K562 (cell line): ENCODE data around the gene ALK. TPM values are rescaled to one million over a fixed set of nuclear protein-coding genes. Genes with fewer than 3 reads are reported as not detected.

Source experiments
- ATAC-seq: fragments of 200-7000 bp; cut with Tn5 transposase; 3 replicates; pipeline ENCODE4 v1.9.1; 2020; ENCODE audit warnings: moderate library complexity
- BruUV-seq: library from RNA; stranded (reverse); fragments of 400-500 nt; replicated peaks from 2 replicates; lab custom pipeline; 2021; lab: Mats Ljungman, UMichigan
- CTCF ChIA-PET: fragments of 300-600 bp; formaldehyde crosslinking; extraction: SDS; loops from one replicate; lab custom pipeline; 2021; ENCODE audit warnings: low intra/inter-chr PET ratio; lab: Yijun Ruan, JAX
- POLR2A ChIA-PET: fragments of 300-600, 350-650 bp; sonication (Branson Sonifier 250); formaldehyde crosslinking; extraction: SDS; loops from one replicate; lab custom pipeline; 2021; ENCODE audit warnings: antibody characterized with exemption, inconsistent platforms; lab: Yijun Ruan, JAX
- DNase-seq, 4 experiments: peaks; one replicate each; pipeline versions ENCODE4 v3.0.0 to v3.0.0-alpha.2; 2011 to 2018; ENCODE audit warnings: low spot score in 3 of 4, mixed read lengths in 3 of 4; ENCODE audit errors: extremely low read depth in 1 of 4
- FAIRE-seq: peaks from 2 replicates; lab custom pipeline; 2011; peaks lifted over from hg19 to GRCh38; lab: Jason Lieb, UNC
- H2AFZ ChIP-seq: 2 replicates; pipeline ENCODE4 v1.6.0; 2011; ENCODE audit warnings: low read depth, low read length, control low read depth, inconsistent platforms
- H3K27ac ChIP-seq: fragments of 200-600 bp; 3 replicates; pipeline ENCODE4 v1.8.0; 2011; ENCODE audit warnings: low read depth, mild to moderate bottlenecking, control low read depth, inconsistent platforms, low read length, moderate library complexity, mixed read lengths; ENCODE audit errors: extremely low read depth
- H3K27me3 ChIP-seq, 2 experiments: fragments of 300-600 bp in 1 of 2; 2 replicates in 1 of 2; 3 replicates in 1 of 2; pipeline versions ENCODE4 v1.6.0 to v1.8.0; 2011; ENCODE audit warnings: inconsistent platforms in 2 of 2, low read length in 2 of 2, mild to moderate bottlenecking in 1 of 2, mixed read lengths in 1 of 2, moderate library complexity in 1 of 2; ENCODE audit not compliant: control insufficient read depth in 2 of 2, insufficient read depth in 2 of 2
- H3K36me3 ChIP-seq: fragments of 300-600 bp; 3 replicates; pipeline ENCODE4 v1.8.0; 2011; ENCODE audit warnings: mild to moderate bottlenecking, low read length, inconsistent platforms; ENCODE audit not compliant: control insufficient read depth, insufficient read depth
- H3K4me1 ChIP-seq, 2 experiments: fragments of 200-600 bp in 1 of 2; replicated peaks in 1 of 2; 2 replicates in 1 of 2; 3 replicates in 1 of 2; pipeline versions ENCODE4 v1.5.1 to v1.8.0; 2011; ENCODE audit warnings: inconsistent platforms in 2 of 2, low read length in 2 of 2, mild to moderate bottlenecking in 1 of 2, mixed read lengths in 1 of 2, moderate library complexity in 1 of 2; ENCODE audit not compliant: control insufficient read depth in 2 of 2, insufficient read depth in 2 of 2
- H3K4me2 ChIP-seq: 2 replicates; pipeline ENCODE4 v1.6.1; 2011; ENCODE audit warnings: low read length, control low read depth, inconsistent platforms, mixed read lengths; ENCODE audit not compliant: insufficient read depth
- H3K4me3 ChIP-seq: fragments of 200-600 bp; sonication (generic), shearing (Covaris generic); 2 replicates; pipeline ENCODE4 v1.5.1; 2016; ENCODE audit warnings: control low read depth, inconsistent platforms
- H3K79me2 ChIP-seq: fragments of 200-600 bp; 3 replicates; pipeline ENCODE4 v1.8.0; 2011; ENCODE audit warnings: low read length, inconsistent platforms; ENCODE audit not compliant: control insufficient read depth, insufficient read depth
- H3K9ac ChIP-seq, 2 experiments: 2 replicates each; pipeline versions ENCODE4 v1.6.0 to v1.6.1; 2011; ENCODE audit warnings: low read depth in 2 of 2, low read length in 2 of 2, control low read depth in 1 of 2, inconsistent platforms in 1 of 2, mild to moderate bottlenecking in 1 of 2, mixed read lengths in 1 of 2; ENCODE audit not compliant: insufficient read depth in 1 of 2
- H3K9me1 ChIP-seq: one replicate; pipeline ENCODE4 v1.6.0; 2011; ENCODE audit warnings: inconsistent platforms, mild to moderate bottlenecking, low read length, moderate library complexity; ENCODE audit not compliant: control insufficient read depth, insufficient read depth
- H3K9me3 ChIP-seq: replicated peaks from 2 replicates; pipeline ENCODE4 v1.5.1; 2011; ENCODE audit warnings: low read depth, low read length, inconsistent platforms; ENCODE audit not compliant: control insufficient read depth, insufficient read depth
- H4K20me1 ChIP-seq: replicated peaks from 2 replicates; pipeline ENCODE4 v1.6.1; 2011; ENCODE audit warnings: low read length, inconsistent platforms, mixed read lengths; ENCODE audit not compliant: control insufficient read depth, insufficient read depth
- NRF1 ChIP-seq, 2 experiments: fragments of 450-650 bp; IDR thresholded peaks in 1 of 2; conservative IDR thresholded peaks in 1 of 2; 2 replicates each; pipeline ENCODE4 v1.6.1; 2014; ENCODE audit warnings: mild to moderate bottlenecking in 2 of 2
- ZNF696 ChIP-seq: fragments of 250-450 bp; sonication (Bioruptor Pico); conservative IDR thresholded peaks from 2 replicates; pipeline ENCODE4 v1.4.0; 2020; ENCODE audit warnings: mild to moderate bottlenecking, moderate library complexity
- WGBS: fragments of 100-300 bp; shearing (Covaris generic); methylation state at CpG from one replicate; pipeline ENCODE4 v1.1.6; 2016; ENCODE audit warnings: low coverage, mixed read lengths; ENCODE audit not compliant: insufficient coverage; ENCODE audit errors: missing lambda C conversion rate; 5-methylcytosine and 5-hydroxymethylcytosine counted together
- in situ Hi-C: fragments of 300-500 bp; cut with MboI; formaldehyde crosslinking; loops from 4 replicates; pipeline ENCODE4 v1.15.0; 2018; ENCODE audit warnings: inconsistent platforms, mixed read lengths
- intact Hi-C: fragments of 100-400 bp; cut with micrococcal nuclease; formaldehyde crosslinking; loops from 2 replicates; pipeline ENCODE4 v1.14.2; 2022
- polyA plus RNA-seq, 8 experiments: library from polyadenylated mRNA; depleted of rRNA in 4 of 8; stranded (reverse) in 5 of 8; unstranded in 3 of 8; fragments of >200 nt; fragmentation: Nextera tagmentation in 2 of 8; fragmentation: Illumina TruSeq in 1 of 8; extraction: Ambion mirVana in 2 of 8; extraction: Trizol in 1 of 8; gene quantifications; 2 replicates each; pipeline versions ENCODE4 v1.2.1 to v1.2.3, GENCODE V29; 2011 to 2014; ENCODE audit warnings: inconsistent platforms in 1 of 8, missing spikeins in 1 of 8
- total RNA-seq, 7 experiments: library from RNA; depleted of rRNA in 6 of 7; stranded (reverse); fragments of >200 nt in 6 of 7; fragmentation: Illumina TruSeq in 2 of 7; extraction: Trizol in 2 of 7; gene quantifications; 2 replicates each; pipeline versions ENCODE4 v1.2.1 to v1.2.3, GENCODE V29; 2011 to 2021; ENCODE audit warnings: low replicate concordance in 1 of 7
- TF ChIP-seq, protein P1 (sequence below): sonication (generic); formaldehyde crosslinking; IDR thresholded peaks from 2 replicates; pipeline ENCODE4 v1.8.0; 2022; ENCODE audit warnings: missing genetic modification reagents, mild to moderate bottlenecking, moderate library complexity, borderline replicate concordance

ALK gene
- total and polyA plus RNA-seq, 9 of the 15 experiments (the other 6 are each of a cell fraction or from before 2014, with no cell fraction given), result not detected

- no peaks in the 10 kb centered on the region for H3K9me1 ChIP-seq
- no peak overlapping the region for H3K4me3 ChIP-seq
- no TSS peak for BruUV-seq
- no peak overlapping the region for H3K4me2 ChIP-seq
- H4K20me1 ChIP-seq, result peaks cover 4% of the 10 kb centered on the region
- H3K36me3 ChIP-seq, result no peaks in the 10 kb centered on the region
- ATAC-seq (peak; percentile 10; the same call in 2 of the 3 replicates), DNase-seq (peak in 2 of 4 experiments; percentile 1 to 8), FAIRE-seq (no peak)
- in situ Hi-C loops, result no loop called here
- no peak overlapping the region for H3K9ac ChIP-seq
- H3K9me3 ChIP-seq, result no peaks in the 10 kb centered on the region
- H3K4me1 ChIP-seq, result peaks cover 0 to 17% of the 10 kb centered on the region in 2 experiments; a peak in 3 of 5 replicates
- intact Hi-C loops, result no loop called here
- WGBS, result 17% methylated on average over 58 of the region's 71 CpGs
- no peaks in the 10 kb centered on the region for H3K79me2 ChIP-seq
- TF ChIP-seq ZNF696 (CRISPR knock-in tag), result no peak
- TF ChIP-seq, protein P1, sequence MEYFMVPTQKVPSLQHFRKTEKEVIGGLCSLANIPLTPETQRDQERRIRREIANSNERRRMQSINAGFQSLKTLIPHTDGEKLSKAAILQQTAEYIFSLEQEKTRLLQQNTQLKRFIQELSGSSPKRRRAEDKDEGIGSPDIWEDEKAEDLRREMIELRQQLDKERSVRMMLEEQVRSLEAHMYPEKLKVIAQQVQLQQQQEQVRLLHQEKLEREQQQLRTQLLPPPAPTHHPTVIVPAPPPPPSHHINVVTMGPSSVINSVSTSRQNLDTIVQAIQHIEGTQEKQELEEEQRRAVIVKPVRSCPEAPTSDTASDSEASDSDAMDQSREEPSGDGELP (CRISPR knock-in tag), result peak; percentile 49; the same call in 1 of the 2 replicates
- TF ChIP-seq NRF1 (conservative IDR thresholded peaks at IDR 0.05 in 1 of 2, IDR thresholded peaks at IDR 0.05 in 1 of 2), result peak; percentile 19 to 35; a peak in 2 of 4 replicates
- no peak overlapping the region for H3K27ac ChIP-seq
- no peak overlapping the region for H2AFZ ChIP-seq
- ChIA-PET CTCF (interaction anchor here (0.7 kb wide), 1 partner anchor 151 kb away, joined by 3 read pairs; no protein-coding TSS in a partner anchor), POLR2A (no interaction called here)
- H3K27me3 ChIP-seq, result peaks cover 3 to 15% of the 10 kb centered on the region in 2 experiments; a peak in 3 of 5 replicates
These were observed 491 bp downstream of the ALK start for GRCh38 chr2:29920631-29921559.
